ENCODE measurements around the gene RETSAT. TPM values are rescaled to one million over a fixed set of nuclear protein-coding genes. Genes with fewer than 3 reads are reported as not detected.

Gene RETSAT
- total RNA-seq, 1 experiment from 2014 or later, result 32.3 TPM

GRCh38 chr2:85394261-85394681 is 39.9 kb upstream of the RETSAT start:
- peaks cover 8% of the 10 kb centered on the region; the same call in 1 of the 2 replicates for H3K4me1 ChIP-seq
- H3K4me3 ChIP-seq (ENCODE audit: low read depth, low read length), result no peak overlapping the region
- Mint-ChIP-seq H3K36me3 (ENCODE audit: insufficient read depth, unreplicated experiment) (no peaks in the 10 kb centered on the region), H3K27me3 (ENCODE audit: insufficient read depth, unreplicated experiment) (no peaks in the 10 kb centered on the region), H3K4me3 (ENCODE audit: unreplicated experiment) (no peak overlapping the region), H3K9me3 (ENCODE audit: unreplicated experiment) (no peaks in the 10 kb centered on the region), H3K4me1 (ENCODE audit: low read depth, unreplicated experiment) (peaks cover 7% of the 10 kb centered on the region), H3K27ac (ENCODE audit: unreplicated experiment) (no peak overlapping the region)
- H3K9me3 ChIP-seq, result no peaks in the 10 kb centered on the region
- TF ChIP-seq CTCF (IDR thresholded peaks at IDR 0.05; ENCODE audit: insufficient read depth in 1 of 2, low read depth in 1 of 2, low read length in 1 of 2, severe bottlenecking in 1 of 2, unreplicated experiment in 1 of 2), result no peak
- intact Hi-C loops (cut with micrococcal nuclease; ENCODE audit: unreplicated experiment), result no loop called here
- BruUV-seq (replicated peaks), result no TSS peak
- H3K36me3 ChIP-seq (ENCODE audit: control insufficient read depth, insufficient read depth, low read length), result no peaks in the 10 kb centered on the region
- H3K27me3 ChIP-seq (replicated peaks; ENCODE audit: control insufficient read depth, insufficient read depth, low read length), result no peaks in the 10 kb centered on the region
- ChIA-PET POLR2A (no interaction called here), CTCF (no interaction called here)
- peak in 1 of 2 experiments; percentile 25 for DNase-seq

DNA sequence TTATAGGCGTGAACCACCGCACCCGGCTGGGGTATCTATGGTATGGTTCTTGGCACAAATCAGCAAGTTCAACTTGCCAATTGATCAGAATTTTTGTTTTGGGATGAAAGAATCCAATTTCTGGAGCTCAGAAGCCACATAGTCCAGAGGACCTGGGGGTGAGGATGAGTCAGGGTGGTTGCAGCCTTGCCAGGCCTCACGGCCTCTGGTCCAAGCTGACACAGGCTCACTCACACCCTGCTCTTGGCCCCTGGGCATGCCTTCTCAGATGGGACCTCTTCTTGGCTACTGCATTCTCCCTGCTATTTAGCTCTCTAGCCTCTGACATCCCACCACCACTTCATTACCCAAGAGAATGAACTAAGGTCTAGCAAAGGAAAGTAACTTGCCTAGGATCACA is 39.5 kb upstream of the RETSAT start:
- no peak overlapping the region for H3K4me3 ChIP-seq (ENCODE audit: low read depth, low read length)
- Mint-ChIP-seq H3K9me3 (ENCODE audit: unreplicated experiment) (no peaks in the 10 kb centered on the region), H3K36me3 (ENCODE audit: insufficient read depth, unreplicated experiment) (no peaks in the 10 kb centered on the region), H3K4me1 (ENCODE audit: low read depth, unreplicated experiment) (peaks cover 7% of the 10 kb centered on the region), H3K27me3 (ENCODE audit: insufficient read depth, unreplicated experiment) (no peaks in the 10 kb centered on the region), H3K4me3 (ENCODE audit: unreplicated experiment) (no peak overlapping the region), H3K27ac (ENCODE audit: unreplicated experiment) (no peak overlapping the region)
- H3K36me3 ChIP-seq (ENCODE audit: control insufficient read depth, insufficient read depth, low read length), result no peaks in the 10 kb centered on the region
- ChIA-PET POLR2A (no interaction called here), CTCF (no interaction called here)
- no peaks in the 10 kb centered on the region for H3K27me3 ChIP-seq (replicated peaks; ENCODE audit: control insufficient read depth, insufficient read depth, low read length)
- intact Hi-C loops (cut with micrococcal nuclease; ENCODE audit: unreplicated experiment), result no loop called here
- BruUV-seq (replicated peaks), result no TSS peak
- H3K4me1 ChIP-seq, result peaks cover 8% of the 10 kb centered on the region; the same call in 1 of the 2 replicates
- no peak for TF ChIP-seq CTCF (IDR thresholded peaks at IDR 0.05; ENCODE audit: insufficient read depth in 1 of 2, low read depth in 1 of 2, low read length in 1 of 2, severe bottlenecking in 1 of 2, unreplicated experiment in 1 of 2)
- H3K9me3 ChIP-seq, result no peaks in the 10 kb centered on the region
- no peak for DNase-seq

DNA sequence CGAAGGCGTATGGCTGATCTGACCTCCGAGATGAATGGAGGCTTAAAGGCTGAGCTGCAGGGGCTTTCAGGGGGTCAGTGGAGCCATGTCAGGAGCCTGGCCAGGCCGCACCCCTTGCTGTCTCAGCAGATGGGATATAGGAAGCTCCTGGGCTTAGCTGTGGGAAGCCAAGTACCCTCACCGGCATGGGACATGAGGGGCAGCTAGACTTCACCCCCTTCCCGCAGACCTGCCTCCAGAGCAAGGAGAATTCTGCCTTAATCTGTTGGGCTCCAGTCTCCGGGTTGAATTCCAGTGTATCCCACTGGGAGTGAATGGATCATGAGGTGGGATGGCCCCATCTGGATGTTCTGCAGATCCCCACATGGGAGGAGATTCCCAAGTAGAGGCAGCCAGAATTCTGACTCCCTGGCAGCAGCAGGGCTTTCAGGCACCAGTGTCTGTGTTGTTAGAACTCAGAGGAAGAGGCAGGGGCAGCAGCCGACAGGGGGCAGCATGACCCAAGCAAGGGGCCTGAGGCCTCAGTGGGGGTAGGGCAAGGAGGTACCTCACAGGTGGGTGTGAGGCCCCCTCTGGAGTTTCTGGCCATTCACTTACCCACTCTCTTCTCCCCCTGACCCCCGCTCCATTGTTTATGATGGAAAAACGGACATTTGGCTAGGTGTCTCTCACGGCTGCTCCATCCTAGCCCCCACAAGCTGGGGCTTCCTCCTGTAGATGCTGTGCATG is 36.8 kb upstream of the RETSAT start:
- H3K9me3 ChIP-seq, result no peaks in the 10 kb centered on the region
- peak; percentile 39 to 48 for DNase-seq
- CTCF ChIA-PET, result no interaction called here
- Mint-ChIP-seq H3K27ac (ENCODE audit: unreplicated experiment) (no peak overlapping the region), H3K4me3 (ENCODE audit: unreplicated experiment) (no peak overlapping the region), H3K4me1 (ENCODE audit: low read depth, unreplicated experiment) (no peaks in the 10 kb centered on the region), H3K27me3 (ENCODE audit: insufficient read depth, unreplicated experiment) (no peaks in the 10 kb centered on the region), H3K9me3 (ENCODE audit: unreplicated experiment) (no peaks in the 10 kb centered on the region), H3K36me3 (ENCODE audit: insufficient read depth, unreplicated experiment) (peaks cover under 1% of the 10 kb centered on the region)
- BruUV-seq (replicated peaks), result no TSS peak
- H3K4me3 ChIP-seq (ENCODE audit: low read depth, low read length), result no peak overlapping the region
- intact Hi-C loops (cut with micrococcal nuclease; ENCODE audit: unreplicated experiment), result no loop called here
- TF ChIP-seq CTCF (IDR thresholded peaks at IDR 0.05; ENCODE audit: insufficient read depth in 1 of 2, low read depth in 1 of 2, low read length in 1 of 2, severe bottlenecking in 1 of 2, unreplicated experiment in 1 of 2), result peak in 1 of 2 experiments; percentile 55
- no peaks in the 10 kb centered on the region for H3K27me3 ChIP-seq (replicated peaks; ENCODE audit: control insufficient read depth, insufficient read depth, low read length)
- H3K36me3 ChIP-seq (ENCODE audit: control insufficient read depth, insufficient read depth, low read length), result no peaks in the 10 kb centered on the region
- POLR2A ChIA-PET, result no interaction called here
- H3K4me1 ChIP-seq, result no peaks in the 10 kb centered on the region
